HG03521 (cell line): Measurements from ENCODE around the gene LIX1L.

ENCODE experiments used
- ATAC-seq: cut with Tn5 transposase; IDR thresholded peaks from one replicate; pipeline ENCODE4 v1.9.1; 2021; ENCODE audit warnings: mild to moderate bottlenecking, moderate library complexity; ENCODE audit not compliant: unreplicated experiment

LIX1L gene

GRCh38 chr1:145897969-145898368 lies 59.8 kb downstream of the LIX1L start:
- no peak for ATAC-seq

GRCh38 chr1:145895471-145895870 lies 62.3 kb downstream of the LIX1L start:
- no peak for ATAC-seq

GRCh38 chr1:145893306-145894055 lies 64.3 kb downstream of the LIX1L start:
- no peak for ATAC-seq

GRCh38 chr1:145892486-145893087 lies 65.2 kb downstream of the LIX1L start:
- no peak for ATAC-seq

GRCh38 chr1:145891587-145892485 lies 66.0 kb downstream of the LIX1L start:
- no peak for ATAC-seq

- ATAC-seq = no peak
These were observed 66.7 kb downstream of the LIX1L start for GRCh38 chr1:145891143-145891542.

- no peak for ATAC-seq
These were observed 68.1 kb downstream of the LIX1L start for GRCh38 chr1:145889722-145890121.

- ATAC-seq = no peak
These were observed 70.2 kb downstream of the LIX1L start for GRCh38 chr1:145887631-145888030.

- no peak for ATAC-seq
These were observed 71.0 kb downstream of the LIX1L start for GRCh38 chr1:145886816-145887215.

GRCh38 chr1:145886390-145886789 lies 71.4 kb downstream of the LIX1L start:
- ATAC-seq = no peak

- peak; percentile 98 for ATAC-seq
These were observed 72.0 kb downstream of the LIX1L start, which contains the start of gene ANKRD35 for GRCh38 chr1:145885738-145886287. TSS of gene ANKRD35 (minus strand) at chr1:145885866. CDS start at chr1:145885758, 108 bp downstream.

- ATAC-seq = no peak
These were observed 73.1 kb downstream of the LIX1L start for GRCh38 chr1:145884675-145885074.
